GM10266 (cell line): Measurements from ENCODE around the gene COX11.

ENCODE experiments used
- DNase-seq: peaks from one replicate; pipeline ENCODE4 v3.0.0; 2012; ENCODE audit errors: extremely low spot score
- CTCF ChIP-seq: IDR thresholded peaks from 2 replicates; pipeline ENCODE4 v1.5.1; 2012; ENCODE audit warnings: mild to moderate bottlenecking, low read depth; ENCODE audit not compliant: control insufficient read depth, insufficient read depth; ENCODE audit errors: missing control alignments

COX11 gene

GRCh38 chr17:54916721-54917120 is 51.7 kb downstream of the COX11 start:
- TF ChIP-seq CTCF = no peak
- DNase-seq = no peak
